Measurements from ENCODE around the gene NCAM2.

The NCAM2 gene

GRCh38 chr21:21179619-21180298, 181.6 kb downstream of the NCAM2 start:
- DNase-seq = no peak

- no peak for DNase-seq
Measured at GRCh38 chr21:21182401-21183010, 184.3 kb downstream of the NCAM2 start.

DNA sequence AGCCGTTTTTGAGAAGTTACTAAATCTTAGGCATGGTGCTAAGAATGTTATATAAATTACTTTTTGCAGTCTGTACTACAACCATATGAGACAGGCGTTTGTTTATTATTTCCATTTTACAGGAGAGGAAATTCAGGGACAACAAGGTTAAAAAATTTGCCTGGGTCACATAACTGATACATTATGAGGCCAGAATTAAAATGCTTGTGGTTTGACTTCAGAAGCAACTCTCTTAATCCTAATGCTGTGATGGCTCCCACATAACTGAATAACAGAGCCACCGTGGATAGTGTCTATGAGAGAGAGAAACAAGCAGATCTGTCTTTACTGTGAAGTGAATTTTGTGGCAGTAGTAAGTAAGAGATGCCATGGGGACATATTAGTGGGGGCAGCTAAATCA, 184.9 kb downstream of the NCAM2 start:
- DNase-seq = no peak

DNA sequence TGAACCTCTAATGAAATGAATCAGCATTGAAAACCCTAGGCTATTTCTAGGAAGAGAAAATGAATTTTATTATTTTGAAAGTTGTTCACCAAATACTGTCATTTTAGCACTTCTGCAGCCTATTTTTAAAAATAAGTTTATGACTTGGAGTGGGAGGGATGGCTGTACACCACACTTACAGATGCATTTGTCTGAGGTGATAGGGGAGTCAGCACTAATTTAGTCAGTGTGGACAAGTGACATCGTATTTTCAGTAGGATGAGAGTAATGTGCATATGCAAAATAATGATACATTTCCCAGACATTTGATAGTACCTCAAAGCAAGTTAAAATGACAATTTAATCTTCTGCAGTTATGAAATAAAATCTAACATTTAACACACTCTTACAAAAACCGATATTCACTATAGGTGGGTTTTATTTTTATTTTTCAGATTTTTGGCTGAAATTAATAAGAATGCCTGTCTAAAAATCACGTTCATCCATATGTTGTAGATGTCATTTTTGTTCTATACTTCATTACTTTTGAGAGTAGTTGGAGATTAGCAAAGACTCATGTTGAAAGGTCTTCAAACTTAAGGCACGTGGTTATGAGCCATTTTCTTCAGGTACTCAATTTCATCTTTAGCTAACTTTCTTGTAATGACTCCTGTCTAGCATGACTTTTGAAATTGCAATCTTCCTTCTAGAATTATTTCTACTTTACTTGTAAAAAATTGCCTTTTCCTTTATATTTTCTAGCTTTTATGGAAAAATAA, 186.7 kb downstream of the NCAM2 start:
- DNase-seq = no peak

- DNase-seq = no peak
Measured at GRCh38 chr21:21187579-21187978, 189.4 kb downstream of the NCAM2 start.

DNA sequence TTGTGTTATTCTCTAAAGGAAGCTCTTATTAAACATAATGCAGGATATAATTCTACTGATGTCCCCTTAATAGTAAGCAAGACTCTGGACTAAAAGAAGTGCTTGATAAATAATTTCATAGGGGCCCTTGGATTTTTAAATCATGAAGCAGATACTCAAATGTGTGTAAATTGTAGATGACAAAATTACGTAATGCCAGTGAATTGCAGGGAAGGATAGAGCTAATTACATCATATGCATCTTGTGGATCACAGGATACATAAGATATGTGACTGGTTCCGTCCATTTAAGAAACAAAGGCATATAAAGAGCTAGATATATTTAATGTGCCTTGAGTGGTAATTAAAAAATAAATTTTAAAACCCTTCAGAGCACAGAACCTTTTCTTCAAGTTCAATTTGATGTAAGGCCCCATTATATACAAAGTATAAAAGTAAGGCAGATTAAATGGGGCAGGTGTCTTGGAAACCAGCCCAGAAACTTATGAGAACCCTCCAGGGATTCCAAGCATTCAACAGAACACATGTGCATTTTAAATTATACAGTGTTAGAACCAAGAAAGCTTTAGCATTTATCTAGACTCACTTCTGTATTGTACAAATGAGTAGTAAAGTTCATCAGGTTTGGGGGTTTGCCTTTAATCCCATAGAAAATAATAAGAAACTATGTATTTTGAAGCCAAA, 190.4 kb downstream of the NCAM2 start:
- DNase-seq = no peak

DNA sequence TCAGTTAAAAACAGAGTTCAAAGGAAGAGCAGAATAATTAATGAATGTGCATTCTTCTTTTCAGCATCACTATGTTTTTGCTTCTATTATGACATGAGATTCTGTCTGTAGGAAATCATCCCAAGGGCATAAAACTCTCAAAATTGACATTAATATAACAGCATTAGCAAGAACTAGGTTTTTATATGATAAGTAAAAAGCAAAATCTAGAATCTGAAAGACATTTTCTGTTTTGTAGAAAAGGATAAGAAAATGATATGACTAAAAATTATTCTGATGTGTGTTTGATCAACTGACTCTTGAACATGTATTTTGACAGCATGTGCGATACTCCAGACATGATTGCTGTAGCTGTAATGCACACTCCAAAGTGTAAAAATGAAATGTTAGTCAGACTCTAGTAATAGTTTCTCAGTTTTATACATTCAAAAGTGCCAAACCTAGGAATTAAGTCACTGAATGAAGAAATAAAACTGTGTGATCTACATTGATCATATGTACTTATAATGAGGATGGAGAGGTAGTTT, 197.3 kb downstream of the NCAM2 start:
- DNase-seq = no peak

GRCh38 chr21:21196087-21196486, 197.9 kb downstream of the NCAM2 start:
- DNase-seq = no peak

- DNase-seq = no peak
Measured at GRCh38 chr21:21196848-21197247, 198.6 kb downstream of the NCAM2 start.

DNA sequence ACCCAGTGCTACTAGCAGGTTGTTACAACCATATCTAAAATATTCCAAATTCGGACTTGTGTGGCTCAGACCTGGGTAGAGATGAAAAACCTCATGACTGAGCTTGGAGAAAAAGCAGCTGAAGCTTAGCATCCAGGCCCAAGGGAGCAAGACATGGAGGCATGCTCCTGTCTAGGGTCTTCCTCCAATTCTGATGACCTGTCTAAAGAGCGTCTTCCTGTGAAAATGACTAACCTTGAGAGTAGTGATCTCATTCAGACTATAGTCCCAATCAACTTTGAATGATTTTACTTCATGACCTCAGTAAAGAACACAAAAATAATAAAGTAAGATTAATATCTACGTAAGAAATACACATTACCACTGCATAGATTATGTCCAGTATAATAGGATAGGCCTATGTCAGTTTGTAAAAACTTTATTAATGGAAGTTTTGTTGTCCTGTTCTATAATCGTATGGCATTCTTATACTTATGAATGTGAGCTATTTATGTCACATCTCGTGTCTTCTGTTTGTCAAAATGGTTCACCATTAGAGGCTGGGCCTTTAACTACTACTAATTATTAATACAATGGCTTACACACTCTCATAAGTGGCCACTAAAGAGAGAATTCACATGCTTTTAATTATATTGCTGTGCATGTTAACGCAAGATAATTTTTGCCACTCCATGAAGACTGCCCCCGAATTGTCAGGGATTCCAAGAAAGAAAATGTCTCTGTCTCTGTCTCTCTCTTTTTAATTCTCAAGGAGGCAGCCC, 201.3 kb downstream of the NCAM2 start:
- no peak for DNase-seq

GRCh38 chr21:21200103-21200938, 202.1 kb downstream of the NCAM2 start:
- DNase-seq = no peak

DNA sequence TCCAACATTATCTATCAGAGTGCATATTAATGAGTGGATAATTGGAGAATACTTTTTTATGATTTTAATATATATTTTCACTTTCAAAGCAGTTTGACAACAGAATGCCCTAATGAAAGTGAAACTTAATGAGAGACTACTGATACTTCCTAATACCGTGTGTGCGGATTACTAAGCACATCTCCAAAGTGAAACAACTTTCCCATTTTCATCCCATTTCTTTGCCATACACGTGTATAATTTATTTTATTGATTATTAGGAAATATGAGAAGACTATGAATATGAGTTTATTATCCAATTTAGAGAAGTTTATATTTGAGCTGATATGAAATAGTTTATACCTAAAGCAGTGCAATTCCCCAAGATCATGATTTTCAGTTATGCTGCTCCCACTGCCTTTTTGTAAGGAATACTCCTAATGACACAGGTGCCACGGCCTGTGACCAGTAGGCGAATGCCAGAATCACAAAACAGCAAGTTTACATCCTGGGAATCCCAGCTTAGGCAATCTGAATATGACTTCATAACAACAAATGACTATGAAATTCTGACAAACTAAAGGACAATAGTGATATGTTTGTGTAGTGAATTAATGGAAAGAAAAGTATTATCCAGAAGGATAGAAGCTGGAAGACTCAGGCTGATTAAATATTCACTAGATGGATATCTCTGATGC, 202.9 kb downstream of the NCAM2 start:
- DNase-seq = no peak

DNA sequence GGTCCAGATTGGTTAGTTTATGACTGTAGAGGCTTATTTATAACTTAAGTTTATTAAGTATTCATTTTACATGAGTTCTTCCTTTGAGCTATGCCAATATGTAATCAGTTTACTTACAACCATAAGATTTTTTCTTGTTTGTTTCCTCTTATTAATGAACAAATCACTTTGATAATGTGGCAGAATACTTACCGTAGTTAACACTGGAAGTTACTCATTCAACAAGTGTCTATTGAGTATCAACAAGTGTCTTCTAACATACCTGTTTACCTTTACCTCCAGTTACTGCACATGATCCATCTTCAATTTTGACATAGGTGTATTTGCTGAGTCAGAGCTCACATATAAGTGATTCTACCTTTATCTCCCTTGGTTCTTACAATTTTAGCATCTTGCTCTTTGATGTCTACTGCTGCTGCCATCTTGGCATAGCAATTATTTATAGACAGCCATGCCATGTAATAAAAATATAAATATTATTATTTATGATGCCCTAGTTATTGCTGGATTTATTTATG, 205.7 kb downstream of the NCAM2 start:
- DNase-seq = no peak

- DNase-seq = no peak
Measured at GRCh38 chr21:21204366-21204996, 206.3 kb downstream of the NCAM2 start.

- no peak for DNase-seq
Measured at GRCh38 chr21:21205604-21206003, 207.4 kb downstream of the NCAM2 start.

GRCh38 chr21:21210552-21210951, 212.3 kb downstream of the NCAM2 start:
- no peak for DNase-seq

DNA sequence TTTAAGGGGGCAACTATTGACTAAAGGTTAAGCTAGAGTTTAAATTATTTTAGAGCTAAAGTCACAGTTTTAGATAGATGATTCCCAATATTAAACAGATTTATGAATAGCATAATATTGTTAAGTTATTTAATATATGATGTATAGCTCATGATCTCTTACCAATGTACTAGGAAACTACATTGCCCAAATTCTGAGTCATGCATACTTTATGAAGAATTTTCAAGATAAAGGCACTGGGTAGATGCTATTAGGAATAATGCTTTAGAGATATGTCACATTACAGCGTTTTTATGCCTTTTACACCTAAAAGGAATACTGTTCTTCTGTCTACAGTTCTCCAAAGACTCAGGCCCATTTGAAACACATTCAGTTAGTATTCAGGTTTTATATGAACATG, 215.1 kb downstream of the NCAM2 start:
- no peak for DNase-seq

DNA sequence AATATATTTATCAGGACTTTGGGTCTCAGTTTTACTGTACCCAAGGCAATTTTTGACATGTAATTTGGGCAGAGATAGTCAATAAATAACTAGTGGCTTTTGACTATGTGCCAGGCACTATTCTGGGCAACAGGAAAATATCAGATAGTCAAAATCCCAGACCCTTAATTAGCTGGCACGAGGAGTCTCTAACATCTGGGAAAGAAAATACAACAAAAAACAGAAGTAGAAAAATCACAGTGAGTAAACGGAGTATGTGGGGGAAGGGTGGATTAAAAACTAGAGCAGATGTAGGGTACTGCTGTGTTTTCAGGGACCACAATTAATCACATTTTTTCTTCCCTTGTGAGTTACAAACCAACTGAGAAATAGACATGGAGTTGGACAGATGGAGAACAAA, 217.8 kb downstream of the NCAM2 start:
- DNase-seq = no peak

GRCh38 chr21:21226472-21226871, 228.3 kb downstream of the NCAM2 start:
- DNase-seq = no peak

DNA sequence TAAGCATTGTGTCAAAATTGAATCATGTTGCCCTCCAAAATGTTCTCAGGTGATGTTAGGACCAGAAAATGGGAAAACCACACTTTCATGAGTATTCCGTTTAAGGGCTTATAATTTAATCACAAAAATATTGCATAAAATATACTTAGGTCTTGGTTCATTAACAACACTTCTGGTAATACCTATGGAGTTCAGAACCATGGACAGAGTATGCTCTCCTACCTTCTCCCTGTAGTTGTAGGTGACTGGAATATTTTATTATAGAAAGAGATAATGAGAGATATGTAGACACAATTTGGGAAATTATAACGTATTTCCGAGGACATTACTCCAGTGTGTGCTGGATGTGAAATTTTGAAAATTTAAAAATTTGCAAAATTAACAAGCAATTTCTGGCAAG, 232.5 kb downstream of the NCAM2 start:
- no peak for DNase-seq
